HG03432 (cell line): ENCODE measurements around the gene CYB5R4.
"Not testable (repeated sequence)": the region's sequence is repeated elsewhere in the genome, so short reads cannot be mapped to it uniquely, and the experiment has no call there.

ENCODE experiments used
- ATAC-seq: cut with Tn5 transposase; IDR thresholded peaks from one replicate; pipeline ENCODE4 v1.9.1; 2021; ENCODE audit warnings: mild to moderate bottlenecking, moderate library complexity; ENCODE audit not compliant: unreplicated experiment

Gene CYB5R4

GRCh38 chr6:83862776-83863471 lies 3.4 kb downstream of the CYB5R4 start:
- no peak for ATAC-seq

- ATAC-seq: no peak
These were observed 7.6 kb downstream of the CYB5R4 start for GRCh38 chr6:83867043-83867442.

- no peak for ATAC-seq
These were observed 8.2 kb downstream of the CYB5R4 start for GRCh38 chr6:83867527-83868161.

- no peak for ATAC-seq
These were observed 9.2 kb downstream of the CYB5R4 start for GRCh38 chr6:83868639-83869038.

GRCh38 chr6:83870649-83871048 lies 11.2 kb downstream of the CYB5R4 start:
- ATAC-seq: no peak

- no peak for ATAC-seq
These were observed 13.1 kb downstream of the CYB5R4 start for GRCh38 chr6:83872386-83873118.

- no peak for ATAC-seq
These were observed 14.4 kb downstream of the CYB5R4 start for GRCh38 chr6:83873869-83874268.

- no peak for ATAC-seq
These were observed 16.4 kb downstream of the CYB5R4 start for GRCh38 chr6:83875843-83876242.

GRCh38 chr6:83878902-83879644 lies 19.6 kb downstream of the CYB5R4 start:
- ATAC-seq: no peak

GRCh38 chr6:83879746-83880145 lies 20.3 kb downstream of the CYB5R4 start:
- ATAC-seq: no peak

- ATAC-seq: no peak
These were observed 23.8 kb downstream of the CYB5R4 start for GRCh38 chr6:83883240-83883639.

- peak; percentile 90 for ATAC-seq
These were observed 25.0 kb downstream of the CYB5R4 start for GRCh38 chr6:83884523-83884922.

GRCh38 chr6:83885984-83886383 lies 26.5 kb downstream of the CYB5R4 start:
- no peak for ATAC-seq

GRCh38 chr6:83889621-83890020 lies 30.1 kb downstream of the CYB5R4 start:
- no peak for ATAC-seq

GRCh38 chr6:83890520-83890919 lies 31.0 kb downstream of the CYB5R4 start:
- ATAC-seq: no peak

GRCh38 chr6:83891586-83891985 lies 32.1 kb downstream of the CYB5R4 start:
- ATAC-seq: no peak

- no peak for ATAC-seq
These were observed 33.5 kb downstream of the CYB5R4 start for GRCh38 chr6:83893024-83893423.

GRCh38 chr6:83897094-83897493 lies 37.6 kb downstream of the CYB5R4 start:
- ATAC-seq: not testable (repeated sequence)

- no peak for ATAC-seq
These were observed 42.1 kb downstream of the CYB5R4 start for GRCh38 chr6:83901624-83902023.

- ATAC-seq: no peak
These were observed 44.9 kb downstream of the CYB5R4 start for GRCh38 chr6:83904395-83904794.

- ATAC-seq: no peak
These were observed 46.2 kb downstream of the CYB5R4 start for GRCh38 chr6:83905648-83906047.
